GM21528 (cell line): ENCODE data around the gene CHPF2.

Source experiments
- ATAC-seq: cut with Tn5 transposase; IDR thresholded peaks from one replicate; pipeline ENCODE4 v1.9.1; 2021; ENCODE audit warnings: mild to moderate bottlenecking, moderate library complexity; ENCODE audit not compliant: unreplicated experiment, low FRiP score

Gene CHPF2

GRCh38 chr7:151244841-151245346, 12.6 kb downstream of the CHPF2 start:
- no peak for ATAC-seq

- no peak for ATAC-seq
These were observed 13.2 kb downstream of the CHPF2 start for GRCh38 chr7:151245360-151246101.

GRCh38 chr7:151246102-151246850, 14.0 kb downstream of the CHPF2 start:
- no peak for ATAC-seq

- ATAC-seq = no peak
These were observed 14.7 kb downstream of the CHPF2 start for GRCh38 chr7:151246851-151247580.

- ATAC-seq = no peak
These were observed 15.5 kb downstream of the CHPF2 start for GRCh38 chr7:151247611-151248345.

- no peak for ATAC-seq
These were observed 16.2 kb downstream of the CHPF2 start, which contains the start of gene SMARCD3 for GRCh38 chr7:151248346-151249033. Gene SMARCD3 (minus strand): TSS chr7:151248694. CDS start chr7:151248562, 132 bp downstream.

- ATAC-seq = no peak
These were observed 16.9 kb downstream of the CHPF2 start for GRCh38 chr7:151249034-151249731.

GRCh38 chr7:151249732-151250072, 17.4 kb downstream of the CHPF2 start:
- no peak for ATAC-seq

- ATAC-seq = no peak
These were observed 18.2 kb downstream of the CHPF2 start for GRCh38 chr7:151250181-151251132.

GRCh38 chr7:151251328-151251688, 19.0 kb downstream of the CHPF2 start:
- no peak for ATAC-seq

GRCh38 chr7:151251689-151252560, 19.6 kb downstream of the CHPF2 start:
- no peak for ATAC-seq

- ATAC-seq = no peak
These were observed 20.2 kb downstream of the CHPF2 start for GRCh38 chr7:151252561-151252835.

GRCh38 chr7:151252961-151253711, 20.9 kb downstream of the CHPF2 start:
- no peak for ATAC-seq

- ATAC-seq = no peak
These were observed 22.0 kb downstream of the CHPF2 start for GRCh38 chr7:151254316-151254715.

GRCh38 chr7:151254851-151255250, 22.6 kb downstream of the CHPF2 start:
- no peak for ATAC-seq

- no peak for ATAC-seq
These were observed 23.1 kb downstream of the CHPF2 start for GRCh38 chr7:151255390-151255789.
